ENCODE results near the gene TDP2. TPM values are rescaled to one million over a fixed set of nuclear protein-coding genes. Genes with fewer than 3 reads are reported as not detected.
"Not testable (repeated sequence)": the region's sequence is repeated elsewhere in the genome, so short reads cannot be mapped to it uniquely, and the experiment has no call there.

Gene TDP2
- total RNA-seq, 1 donor from 2014 or later, result 17.9 TPM

- Histone ChIP-seq H3K27me3 (ENCODE audit: control insufficient read depth, insufficient read depth, low read length) (no peaks in the 10 kb centered on the region), H3K36me3 (ENCODE audit: control insufficient read depth, insufficient read depth, low read length) (no peaks in the 10 kb centered on the region), H3K4me3 (ENCODE audit: low read depth, low read length) (no peak overlapping the region)
- FAIRE-seq (no peak), DNase-seq (ENCODE audit: low read depth) (no peak)
- TF ChIP-seq, protein P1, sequence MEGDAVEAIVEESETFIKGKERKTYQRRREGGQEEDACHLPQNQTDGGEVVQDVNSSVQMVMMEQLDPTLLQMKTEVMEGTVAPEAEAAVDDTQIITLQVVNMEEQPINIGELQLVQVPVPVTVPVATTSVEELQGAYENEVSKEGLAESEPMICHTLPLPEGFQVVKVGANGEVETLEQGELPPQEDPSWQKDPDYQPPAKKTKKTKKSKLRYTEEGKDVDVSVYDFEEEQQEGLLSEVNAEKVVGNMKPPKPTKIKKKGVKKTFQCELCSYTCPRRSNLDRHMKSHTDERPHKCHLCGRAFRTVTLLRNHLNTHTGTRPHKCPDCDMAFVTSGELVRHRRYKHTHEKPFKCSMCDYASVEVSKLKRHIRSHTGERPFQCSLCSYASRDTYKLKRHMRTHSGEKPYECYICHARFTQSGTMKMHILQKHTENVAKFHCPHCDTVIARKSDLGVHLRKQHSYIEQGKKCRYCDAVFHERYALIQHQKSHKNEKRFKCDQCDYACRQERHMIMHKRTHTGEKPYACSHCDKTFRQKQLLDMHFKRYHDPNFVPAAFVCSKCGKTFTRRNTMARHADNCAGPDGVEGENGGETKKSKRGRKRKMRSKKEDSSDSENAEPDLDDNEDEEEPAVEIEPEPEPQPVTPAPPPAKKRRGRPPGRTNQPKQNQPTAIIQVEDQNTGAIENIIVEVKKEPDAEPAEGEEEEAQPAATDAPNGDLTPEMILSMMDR (IDR thresholded peaks at IDR 0.05; ENCODE audit: insufficient read depth, low read length, severe bottlenecking), result no peak
These were observed 20.2 kb upstream of the TDP2 start for GRCh38 chr6:24686946-24687345.

- DNase-seq (ENCODE audit: low read depth) (no peak), FAIRE-seq (no peak)
- Histone ChIP-seq H3K27me3 (ENCODE audit: control insufficient read depth, insufficient read depth, low read length) (no peaks in the 10 kb centered on the region), H3K4me3 (ENCODE audit: low read depth, low read length) (no peak overlapping the region), H3K36me3 (ENCODE audit: control insufficient read depth, insufficient read depth, low read length) (no peaks in the 10 kb centered on the region)
- TF ChIP-seq, protein P1 (IDR thresholded peaks at IDR 0.05; ENCODE audit: insufficient read depth, low read length, severe bottlenecking), result no peak
These were observed 19.7 kb upstream of the TDP2 start for GRCh38 chr6:24686408-24686807.

GRCh38 chr6:24683297-24684296 lies 16.9 kb upstream of the TDP2 start:
- DNase-seq (ENCODE audit: low read depth) (no peak), FAIRE-seq (no peak)
- Histone ChIP-seq H3K36me3 (ENCODE audit: control insufficient read depth, insufficient read depth, low read length) (no peaks in the 10 kb centered on the region), H3K27me3 (ENCODE audit: control insufficient read depth, insufficient read depth, low read length) (no peaks in the 10 kb centered on the region), H3K4me3 (ENCODE audit: low read depth, low read length) (no peak overlapping the region)
- TF ChIP-seq, protein P1 (IDR thresholded peaks at IDR 0.05; ENCODE audit: insufficient read depth, low read length, severe bottlenecking), result no peak

GRCh38 chr6:24680582-24680981 lies 13.9 kb upstream of the TDP2 start:
- FAIRE-seq (no peak), DNase-seq (ENCODE audit: low read depth) (peak; percentile 12)
- TF ChIP-seq, protein P1 (IDR thresholded peaks at IDR 0.05; ENCODE audit: insufficient read depth, low read length, severe bottlenecking), result no peak
- no peak overlapping the region for H3K4me3 ChIP-seq (ENCODE audit: low read depth, low read length)
- no peaks in the 10 kb centered on the region for H3K27me3 ChIP-seq (ENCODE audit: control insufficient read depth, insufficient read depth, low read length)
- no peaks in the 10 kb centered on the region for H3K36me3 ChIP-seq (ENCODE audit: control insufficient read depth, insufficient read depth, low read length)

DNA sequence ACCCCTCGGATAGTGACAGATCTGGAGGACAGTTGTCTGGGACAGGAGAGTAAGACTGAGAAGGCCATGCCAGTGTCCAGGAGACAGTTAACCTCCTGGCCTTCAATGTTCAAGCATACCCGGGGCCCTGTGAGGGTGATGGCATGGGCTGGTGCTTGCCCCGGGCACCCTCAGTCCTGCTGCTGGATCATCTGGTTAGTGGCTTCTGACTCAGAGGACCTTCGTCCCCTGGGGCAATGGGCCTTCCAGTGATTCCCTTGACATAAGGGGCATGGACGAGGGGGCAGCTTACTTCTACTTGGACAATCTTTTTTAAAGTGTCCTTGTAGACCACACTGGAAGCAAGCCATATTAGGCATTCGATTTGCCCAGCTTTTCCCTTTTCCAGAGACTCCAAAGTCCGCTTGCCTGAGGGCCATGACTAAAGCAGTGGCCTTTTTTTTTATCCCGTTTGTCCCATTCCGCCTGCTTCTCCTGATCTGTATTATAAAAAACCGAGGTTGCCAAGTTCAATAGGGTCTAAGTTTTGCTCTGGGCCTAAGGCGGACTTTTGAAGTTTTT lies 12.2 kb upstream of the TDP2 start:
- not testable (repeated sequence) for DNase-seq (ENCODE audit: low read depth); H3K4me3 ChIP-seq (ENCODE audit: low read depth, low read length); FAIRE-seq; H3K36me3 ChIP-seq (ENCODE audit: control insufficient read depth, insufficient read depth, low read length); H3K27me3 ChIP-seq (ENCODE audit: control insufficient read depth, insufficient read depth, low read length)

- no peak for DNase-seq (ENCODE audit: low read depth)
- no peak for FAIRE-seq
- Histone ChIP-seq H3K36me3 (ENCODE audit: control insufficient read depth, insufficient read depth, low read length) (no peaks in the 10 kb centered on the region), H3K4me3 (ENCODE audit: low read depth, low read length) (no peak overlapping the region), H3K27me3 (ENCODE audit: control insufficient read depth, insufficient read depth, low read length) (no peaks in the 10 kb centered on the region)
- TF ChIP-seq, protein P1 (IDR thresholded peaks at IDR 0.05; ENCODE audit: insufficient read depth, low read length, severe bottlenecking), result no peak
These were observed 6.9 kb upstream of the TDP2 start for GRCh38 chr6:24673625-24674024.

Data from bronchial epithelial cell (primary cell).